HG03175 (cell line): ENCODE measurements around the gene SLC7A8.

Experiments
- ATAC-seq: cut with Tn5 transposase; IDR thresholded peaks from one replicate; pipeline ENCODE4 v1.9.1; 2021; ENCODE audit warnings: mild to moderate bottlenecking, moderate library complexity; ENCODE audit not compliant: unreplicated experiment

SLC7A8 gene

GRCh38 chr14:23183158-23183470 lies 346 bp downstream of the SLC7A8 start:
- no peak for ATAC-seq

GRCh38 chr14:23182372-23183157 lies 895 bp downstream of the SLC7A8 start:
- ATAC-seq, result no peak

- no peak for ATAC-seq
Observed at GRCh38 chr14:23181946-23182345, 1.5 kb downstream of the SLC7A8 start.

- no peak for ATAC-seq
Observed at GRCh38 chr14:23181453-23181852, 2.0 kb downstream of the SLC7A8 start.

- no peak for ATAC-seq
Observed at GRCh38 chr14:23177181-23177580, 6.3 kb downstream of the SLC7A8 start.

- no peak for ATAC-seq
Observed at GRCh38 chr14:23175823-23176222, 7.6 kb downstream of the SLC7A8 start.

GRCh38 chr14:23174296-23175184 lies 8.9 kb downstream of the SLC7A8 start:
- ATAC-seq, result no peak

GRCh38 chr14:23173796-23174195 lies 9.7 kb downstream of the SLC7A8 start:
- no peak for ATAC-seq

GRCh38 chr14:23173031-23173430 lies 10.4 kb downstream of the SLC7A8 start:
- no peak for ATAC-seq

GRCh38 chr14:23172574-23172973 lies 10.9 kb downstream of the SLC7A8 start:
- ATAC-seq, result no peak

GRCh38 chr14:23172096-23172495 lies 11.4 kb downstream of the SLC7A8 start:
- no peak for ATAC-seq

- no peak for ATAC-seq
Observed at GRCh38 chr14:23171222-23171975, 12.1 kb downstream of the SLC7A8 start.

GRCh38 chr14:23169622-23170021 lies 13.8 kb downstream of the SLC7A8 start:
- no peak for ATAC-seq

GRCh38 chr14:23168246-23168645 lies 15.2 kb downstream of the SLC7A8 start:
- no peak for ATAC-seq

- ATAC-seq, result no peak
Observed at GRCh38 chr14:23167116-23167847, 16.2 kb downstream of the SLC7A8 start.

GRCh38 chr14:23164949-23165348 lies 18.5 kb downstream of the SLC7A8 start:
- no peak for ATAC-seq

GRCh38 chr14:23164250-23164649 lies 19.2 kb downstream of the SLC7A8 start:
- no peak for ATAC-seq

GRCh38 chr14:23163830-23164229 lies 19.6 kb downstream of the SLC7A8 start:
- ATAC-seq, result no peak

GRCh38 chr14:23162800-23163199 lies 20.7 kb downstream of the SLC7A8 start:
- ATAC-seq, result no peak

- no peak for ATAC-seq
Observed at GRCh38 chr14:23162005-23162404, 21.5 kb downstream of the SLC7A8 start.
